Fibroblast of lung (primary cell): Measurements from ENCODE around the gene GNAL.

Source experiments
- EZH2 ChIP-seq: IDR thresholded peaks from 2 replicates; pipeline ENCODE4 v1.5.1; 2012; ENCODE audit warnings: low read length, control low read depth, mild to moderate bottlenecking; ENCODE audit errors: missing control alignments
- TF ChIP-seq, protein P1 (sequence below), 2 donors: IDR thresholded peaks in 1 of 2; conservative IDR thresholded peaks in 1 of 2; 1 replicate in 1 of 2; 2 replicates in 1 of 2; pipeline ENCODE4 v1.5.1; 2011 to 2012; ENCODE audit warnings: low read length in 2 of 2, control low read depth in 1 of 2, inconsistent platforms in 1 of 2, low read depth in 1 of 2, mild to moderate bottlenecking in 1 of 2

DNA sequence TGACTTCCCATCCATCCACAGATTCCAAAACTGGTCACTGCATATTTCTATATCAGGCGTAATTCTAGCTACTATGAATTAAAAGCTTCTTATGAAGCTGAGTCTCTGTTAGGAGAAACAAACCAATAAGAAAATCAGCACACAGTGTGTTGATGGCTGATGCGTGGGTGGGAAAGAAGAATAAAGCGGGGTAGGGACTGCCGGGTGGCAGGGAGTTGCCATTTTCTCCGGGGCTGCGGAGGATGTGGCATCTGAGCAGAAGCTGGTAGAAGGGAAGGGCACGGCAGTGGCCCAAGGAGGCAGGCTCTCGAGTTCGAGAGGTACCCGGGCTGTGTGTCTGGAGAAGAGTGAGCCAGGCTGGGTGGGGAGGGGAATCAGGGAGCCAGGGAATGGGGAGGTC lies 113.5 kb downstream of the GNAL start:
- TF ChIP-seq, protein P1, sequence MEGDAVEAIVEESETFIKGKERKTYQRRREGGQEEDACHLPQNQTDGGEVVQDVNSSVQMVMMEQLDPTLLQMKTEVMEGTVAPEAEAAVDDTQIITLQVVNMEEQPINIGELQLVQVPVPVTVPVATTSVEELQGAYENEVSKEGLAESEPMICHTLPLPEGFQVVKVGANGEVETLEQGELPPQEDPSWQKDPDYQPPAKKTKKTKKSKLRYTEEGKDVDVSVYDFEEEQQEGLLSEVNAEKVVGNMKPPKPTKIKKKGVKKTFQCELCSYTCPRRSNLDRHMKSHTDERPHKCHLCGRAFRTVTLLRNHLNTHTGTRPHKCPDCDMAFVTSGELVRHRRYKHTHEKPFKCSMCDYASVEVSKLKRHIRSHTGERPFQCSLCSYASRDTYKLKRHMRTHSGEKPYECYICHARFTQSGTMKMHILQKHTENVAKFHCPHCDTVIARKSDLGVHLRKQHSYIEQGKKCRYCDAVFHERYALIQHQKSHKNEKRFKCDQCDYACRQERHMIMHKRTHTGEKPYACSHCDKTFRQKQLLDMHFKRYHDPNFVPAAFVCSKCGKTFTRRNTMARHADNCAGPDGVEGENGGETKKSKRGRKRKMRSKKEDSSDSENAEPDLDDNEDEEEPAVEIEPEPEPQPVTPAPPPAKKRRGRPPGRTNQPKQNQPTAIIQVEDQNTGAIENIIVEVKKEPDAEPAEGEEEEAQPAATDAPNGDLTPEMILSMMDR (conservative IDR thresholded peaks at IDR 0.05 in 1 of 2, IDR thresholded peaks at IDR 0.05 in 1 of 2; ENCODE audit: low read depth in 1 of 2, low read length in 2 of 2): no peak
- no peak for TF ChIP-seq EZH2
